MM.1S (cell line): Measurements from ENCODE around the gene MRPS23.

Experiments used
- DNase-seq: peaks from one replicate; pipeline ENCODE4 v3.0.0-alpha.2; 2015
- H2AFZ ChIP-seq: fragments of 300-600 bp; sonication (generic); 2 replicates; pipeline ENCODE4 v1.6.0; 2016; ENCODE audit warnings: antibody characterized with exemption, low read length
- H3F3A ChIP-seq: fragments of 300-600 bp; sonication (generic); 2 replicates; pipeline ENCODE4 v1.6.1; 2016; ENCODE audit warnings: mild to moderate bottlenecking, antibody characterized with exemption, low read length, moderate library complexity, mixed read lengths; ENCODE audit not compliant: insufficient read depth
- H3K27ac ChIP-seq: fragments of 300-600 bp; sonication (generic); 2 replicates; pipeline ENCODE4 v1.5.1; 2016; ENCODE audit warnings: mild to moderate bottlenecking, low read length
- H3K27me3 ChIP-seq: fragments of 300-600 bp; sonication (generic); replicated peaks from 2 replicates; pipeline ENCODE4 v1.6.0; 2016; ENCODE audit warnings: low read length; ENCODE audit not compliant: insufficient read depth
- H3K36me3 ChIP-seq: fragments of 300-600 bp; sonication (generic); replicated peaks from 2 replicates; pipeline ENCODE4 v1.6.1; 2016; ENCODE audit warnings: mild to moderate bottlenecking, low read length, mixed read lengths; ENCODE audit not compliant: insufficient read depth
- H3K4me1 ChIP-seq: fragments of 300-600 bp; sonication (generic); 2 replicates; pipeline ENCODE4 v1.6.1; 2016; ENCODE audit warnings: low read length, mixed read lengths
- H3K4me2 ChIP-seq: fragments of 300-600 bp; sonication (generic); 2 replicates; pipeline ENCODE4 v1.6.0; 2016; ENCODE audit warnings: low read depth, low read length
- H3K4me3 ChIP-seq: fragments of 300-600 bp; sonication (generic); 2 replicates; pipeline ENCODE4 v1.5.1; 2016; ENCODE audit warnings: low read length, mixed read lengths
- H3K79me2 ChIP-seq: fragments of 300-600 bp; sonication (generic); 2 replicates; pipeline ENCODE4 v1.6.1; 2016; ENCODE audit warnings: mixed run types, low read length, mixed read lengths
- H3K9ac ChIP-seq: fragments of 300-600 bp; sonication (generic); 2 replicates; pipeline ENCODE4 v1.6.1; 2016; ENCODE audit warnings: low read length, mixed read lengths
- H3K9me2 ChIP-seq: fragments of 300-600 bp; sonication (generic); replicated peaks from 2 replicates; pipeline ENCODE4 v1.6.1; 2016; ENCODE audit warnings: mild to moderate bottlenecking, low read length, mixed read lengths; ENCODE audit not compliant: insufficient read depth
- H3K9me3 ChIP-seq: fragments of 300-600 bp; sonication (generic); replicated peaks from 2 replicates; pipeline ENCODE4 v1.6.1; 2016; ENCODE audit warnings: mild to moderate bottlenecking, low read length, mixed read lengths; ENCODE audit not compliant: insufficient read depth
- H4K20me1 ChIP-seq: fragments of 300-600 bp; sonication (generic); 2 replicates; pipeline ENCODE4 v1.6.1; 2016; ENCODE audit warnings: mild to moderate bottlenecking, low read length, moderate library complexity, mixed read lengths; ENCODE audit not compliant: insufficient read depth
- CTCF ChIP-seq: fragments of 300-600 bp; sonication (generic); IDR thresholded peaks from 2 replicates; pipeline ENCODE4 v1.5.1; 2016; ENCODE audit warnings: antibody characterized with exemption, low read length, mixed read lengths
- EZH2 ChIP-seq: fragments of 300-600 bp; sonication (generic); optimal IDR thresholded peaks from 2 replicates; pipeline ENCODE3; 2017; ENCODE audit warnings: low read depth, mild to moderate bottlenecking, antibody characterized with exemption, low read length, mixed read lengths
- EZH2phosphoT487 ChIP-seq: fragments of 300-600 bp; sonication (generic); IDR thresholded peaks from 2 replicates; pipeline ENCODE4 v1.6.1; 2018; ENCODE audit warnings: antibody characterized with exemption, low read length

The MRPS23 gene

GRCh38 chr17:57875290-57876022 lies 25.6 kb upstream of the MRPS23 start:
- Histone ChIP-seq H3K4me2 (peak overlapping the region; percentile 38), H3K4me1 (peaks cover 30% of the 10 kb centered on the region)

DNA sequence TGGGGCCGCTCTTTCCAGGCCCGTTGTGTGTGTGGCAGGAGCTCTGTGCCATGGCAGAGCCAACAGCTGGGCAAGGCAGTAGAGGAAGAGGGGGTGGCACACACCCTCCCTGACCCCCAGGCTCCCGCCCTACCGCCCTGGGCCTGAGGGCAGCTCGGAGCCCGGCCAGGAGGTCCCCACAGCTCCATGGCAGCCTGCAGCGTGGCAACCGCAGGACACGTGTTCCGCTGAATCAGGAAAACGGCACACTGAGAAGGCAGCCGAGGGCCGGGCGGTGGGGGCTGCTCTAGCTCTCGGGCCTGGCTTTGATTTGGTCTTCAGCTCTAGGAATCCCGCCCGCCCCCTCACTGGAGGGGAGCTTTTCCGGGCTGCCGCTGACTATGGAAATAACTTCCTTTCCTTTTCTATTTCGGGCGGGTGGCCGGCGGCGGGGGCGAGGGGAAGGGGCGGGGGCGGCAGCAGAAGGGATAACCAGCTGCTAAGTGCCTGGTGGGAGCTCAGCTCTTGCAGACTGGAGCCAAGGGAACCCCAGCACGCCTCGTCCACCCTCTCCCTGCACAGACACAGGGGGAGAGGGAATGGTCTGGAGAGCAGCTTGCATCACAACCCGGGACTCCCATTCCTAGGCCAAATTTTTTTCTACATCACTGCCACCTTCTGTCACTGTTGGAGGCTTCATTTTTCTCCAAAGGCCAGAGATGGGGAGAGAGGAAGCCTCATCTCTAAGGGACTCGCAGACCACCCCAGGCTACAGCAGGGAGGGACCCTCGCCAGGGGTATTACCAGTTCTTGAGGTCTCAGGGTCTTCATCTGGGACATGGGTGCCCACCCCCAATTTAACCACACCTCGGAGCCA lies 24.8 kb upstream of the MRPS23 start:
- Histone ChIP-seq H3K36me3 (no peaks in the 10 kb centered on the region), H3K4me3 (no peak overlapping the region), H3K4me1 (peaks cover 30% of the 10 kb centered on the region), H3K27me3 (no peaks in the 10 kb centered on the region), H3K9me3 (no peaks in the 10 kb centered on the region), H4K20me1 (no peaks in the 10 kb centered on the region), H3K27ac (peak overlapping the region; percentile 5; the same call in 1 of the 2 replicates), H2AFZ (peak overlapping the region; percentile 23; the same call in 1 of the 2 replicates), H3F3A (peaks cover 5% of the 10 kb centered on the region; the same call in 1 of the 2 replicates), H3K9ac (peak overlapping the region; percentile 12; the same call in 1 of the 2 replicates), H3K9me2 (no peaks in the 10 kb centered on the region), H3K79me2 (no peaks in the 10 kb centered on the region), H3K4me2 (peak overlapping the region; percentile 38)
- TF ChIP-seq EZH2 (no peak), EZH2phosphoT487 (no peak), CTCF (no peak)
- DNase-seq: no peak

More at GRCh38 chr17:57875290-57876022, 25.6 kb upstream of the MRPS23 start:
- no peaks in the 10 kb centered on the region for H4K20me1 ChIP-seq
- no peaks in the 10 kb centered on the region for H3K27me3 ChIP-seq
- H3K79me2 ChIP-seq: no peaks in the 10 kb centered on the region
- H3K27ac ChIP-seq: peak overlapping the region; percentile 5; the same call in 1 of the 2 replicates
- H3F3A ChIP-seq: peaks cover 5% of the 10 kb centered on the region; the same call in 1 of the 2 replicates
- H2AFZ ChIP-seq: peak overlapping the region; percentile 23; the same call in 1 of the 2 replicates
- no peak overlapping the region for H3K4me3 ChIP-seq
- H3K9me2 ChIP-seq: no peaks in the 10 kb centered on the region
- no peak for TF ChIP-seq EZH2
- peak; percentile 45 for TF ChIP-seq CTCF
- no peak for TF ChIP-seq EZH2phosphoT487
- no peaks in the 10 kb centered on the region for H3K36me3 ChIP-seq
- H3K9ac ChIP-seq: peak overlapping the region; percentile 12; the same call in 1 of the 2 replicates
- no peaks in the 10 kb centered on the region for H3K9me3 ChIP-seq
- DNase-seq: peak; percentile 88

- Histone ChIP-seq H3K9ac (no peak overlapping the region), H3K9me2 (no peaks in the 10 kb centered on the region), H3K4me3 (no peak overlapping the region), H2AFZ (no peak overlapping the region), H3K27me3 (no peaks in the 10 kb centered on the region), H3K4me1 (peaks cover 30% of the 10 kb centered on the region), H3K4me2 (no peak overlapping the region), H3K27ac (no peak overlapping the region), H3K9me3 (no peaks in the 10 kb centered on the region), H3K79me2 (no peaks in the 10 kb centered on the region), H3K36me3 (no peaks in the 10 kb centered on the region), H4K20me1 (no peaks in the 10 kb centered on the region), H3F3A (peaks cover 5% of the 10 kb centered on the region; the same call in 1 of the 2 replicates)
- TF ChIP-seq EZH2 (no peak), CTCF (no peak), EZH2phosphoT487 (no peak)
- no peak for DNase-seq
These were observed 24.2 kb upstream of the MRPS23 start for GRCh38 chr17:57874058-57874419.
